ENCODE measurements around the gene ACSL3. TPM values are rescaled to one million over a fixed set of nuclear protein-coding genes. Genes with fewer than 3 reads are reported as not detected.

The ACSL3 gene
- total RNA-seq, 4 donors from 2014 or later = 25.6 to 52.2 (median 47.2) TPM

- H3K36me3 ChIP-seq = no peaks in the 10 kb centered on the region
- no peaks in the 10 kb centered on the region for H3K9me3 ChIP-seq
- H3K4me1 ChIP-seq = peaks cover 0 to 3% (median 0%) of the 10 kb centered on the region in 4 donors
- DNase-seq = peak in 2 of 3 donors; percentile 35 to 76
- no peak overlapping the region for H3K27ac ChIP-seq
- TF ChIP-seq, protein P1, sequence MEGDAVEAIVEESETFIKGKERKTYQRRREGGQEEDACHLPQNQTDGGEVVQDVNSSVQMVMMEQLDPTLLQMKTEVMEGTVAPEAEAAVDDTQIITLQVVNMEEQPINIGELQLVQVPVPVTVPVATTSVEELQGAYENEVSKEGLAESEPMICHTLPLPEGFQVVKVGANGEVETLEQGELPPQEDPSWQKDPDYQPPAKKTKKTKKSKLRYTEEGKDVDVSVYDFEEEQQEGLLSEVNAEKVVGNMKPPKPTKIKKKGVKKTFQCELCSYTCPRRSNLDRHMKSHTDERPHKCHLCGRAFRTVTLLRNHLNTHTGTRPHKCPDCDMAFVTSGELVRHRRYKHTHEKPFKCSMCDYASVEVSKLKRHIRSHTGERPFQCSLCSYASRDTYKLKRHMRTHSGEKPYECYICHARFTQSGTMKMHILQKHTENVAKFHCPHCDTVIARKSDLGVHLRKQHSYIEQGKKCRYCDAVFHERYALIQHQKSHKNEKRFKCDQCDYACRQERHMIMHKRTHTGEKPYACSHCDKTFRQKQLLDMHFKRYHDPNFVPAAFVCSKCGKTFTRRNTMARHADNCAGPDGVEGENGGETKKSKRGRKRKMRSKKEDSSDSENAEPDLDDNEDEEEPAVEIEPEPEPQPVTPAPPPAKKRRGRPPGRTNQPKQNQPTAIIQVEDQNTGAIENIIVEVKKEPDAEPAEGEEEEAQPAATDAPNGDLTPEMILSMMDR (IDR thresholded peaks at IDR 0.05) = peak; percentile 33 to 83 (median 74)
- TF ChIP-seq POLR2A (IDR thresholded peaks at IDR 0.05) = no peak
- H3K4me3 ChIP-seq = no peak overlapping the region
- H3K27me3 ChIP-seq = no peaks in the 10 kb centered on the region
These were observed 42.7 kb downstream of the ACSL3 start for GRCh38 chr2:222903234-222904220.

DNA sequence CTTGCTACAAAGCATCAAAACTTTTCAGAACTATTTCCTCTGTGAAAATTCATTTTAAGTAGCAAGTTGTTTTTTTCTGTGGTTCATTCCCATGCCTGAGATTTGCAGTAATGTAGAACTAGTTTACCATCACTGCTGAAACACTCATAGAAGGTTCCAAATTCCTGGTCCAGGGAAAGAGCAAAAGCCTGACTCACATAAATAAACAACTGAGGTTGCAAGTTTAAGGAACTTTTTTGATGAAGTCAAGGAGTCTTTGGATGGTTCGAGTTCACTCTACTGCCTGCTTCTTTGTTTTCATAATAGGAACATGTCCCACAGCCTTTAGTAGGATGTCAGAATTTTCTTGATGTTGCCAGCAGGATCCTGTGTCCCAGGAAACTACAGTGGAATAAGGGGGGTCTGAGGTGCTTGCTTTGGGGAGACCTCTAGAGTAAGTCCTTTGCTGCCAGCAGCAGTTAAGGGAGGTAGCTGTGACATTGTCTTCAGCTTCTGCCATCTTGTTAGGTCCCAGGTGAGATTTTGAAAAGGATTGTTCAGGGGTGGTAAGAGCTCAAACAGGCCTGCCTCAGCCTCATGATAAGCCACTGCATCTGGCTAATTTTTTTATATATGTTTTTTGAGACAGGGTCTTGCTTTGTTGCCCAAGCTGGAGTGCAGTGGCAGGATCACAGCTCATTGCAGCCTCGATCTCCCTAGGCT lies 43.9 kb downstream of the ACSL3 start:
- Histone ChIP-seq H3K36me3 (peaks cover 0 to 9% (median 0%) of the 10 kb centered on the region in 3 donors), H3K4me1 (peaks cover 0 to 3% (median 0%) of the 10 kb centered on the region in 4 donors), H3K4me3 (no peak overlapping the region), H3K27me3 (no peaks in the 10 kb centered on the region), H3K9me3 (no peaks in the 10 kb centered on the region), H3K27ac (peak overlapping the region in 2 of 4 donors; percentile 8 to 43)
- TF ChIP-seq, protein P1 (IDR thresholded peaks at IDR 0.05) = no peak
- DNase-seq = no peak

DNA sequence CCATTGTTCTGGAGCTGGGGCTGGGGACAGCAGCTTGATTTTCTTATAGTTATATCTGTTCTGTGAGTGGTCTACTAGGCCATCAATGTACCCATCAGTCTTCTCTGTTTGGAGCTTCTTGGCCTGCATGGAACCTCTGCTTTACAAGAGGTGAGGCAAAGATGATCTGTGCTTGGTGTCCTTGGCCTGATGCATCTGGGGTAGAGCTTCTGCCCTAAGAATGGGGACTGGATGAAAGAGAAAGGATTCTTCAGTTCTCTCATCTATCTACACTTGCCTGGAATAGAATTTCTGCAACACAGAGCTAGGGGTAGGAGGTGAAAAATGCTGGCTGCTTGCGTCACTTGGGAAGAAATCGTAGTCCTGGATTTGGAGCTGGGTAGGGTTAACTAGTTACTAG lies 46.2 kb downstream of the ACSL3 start:
- Histone ChIP-seq H3K4me3 (no peak overlapping the region), H3K36me3 (peaks cover 0 to 15% (median 0%) of the 10 kb centered on the region in 3 donors), H3K27me3 (no peaks in the 10 kb centered on the region), H3K9me3 (no peaks in the 10 kb centered on the region), H3K27ac (no peak overlapping the region), H3K4me1 (peaks cover 0 to 3% (median 0%) of the 10 kb centered on the region in 4 donors)
- no peak for DNase-seq
- no peak for TF ChIP-seq POLR2A (IDR thresholded peaks at IDR 0.05)
- TF ChIP-seq, protein P1 (IDR thresholded peaks at IDR 0.05) = no peak

DNA sequence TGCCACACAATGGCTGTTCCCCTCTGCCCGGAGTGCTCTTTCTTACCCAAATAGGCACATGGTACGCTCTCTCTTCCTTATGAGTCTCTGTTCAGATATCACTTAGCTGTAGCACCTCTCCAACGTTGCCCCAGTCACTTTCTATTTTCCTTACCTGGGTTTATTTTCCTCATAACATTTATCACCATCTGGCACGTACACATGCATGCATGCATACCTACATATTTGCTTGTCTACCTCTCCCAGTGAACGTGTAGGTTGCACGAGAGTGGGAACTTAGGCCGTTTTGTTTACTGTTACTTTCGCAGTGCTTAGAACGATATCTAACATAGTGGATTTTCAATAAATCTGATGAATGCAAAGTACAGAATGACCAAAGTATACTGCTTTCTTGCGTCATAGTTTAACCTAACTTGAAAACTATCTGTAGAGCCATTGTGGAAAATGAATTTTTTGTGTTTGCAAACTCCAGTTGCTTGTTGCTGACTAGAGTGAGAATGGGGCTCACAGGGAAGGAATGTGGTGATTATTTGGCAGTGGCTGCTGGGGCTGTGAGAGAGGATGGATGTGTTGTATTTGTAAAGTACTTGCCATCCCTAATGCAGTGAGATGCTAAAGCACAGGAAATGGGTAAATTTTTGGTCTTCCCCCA lies 47.1 kb downstream of the ACSL3 start:
- no peak overlapping the region for H3K4me3 ChIP-seq
- H3K4me1 ChIP-seq = peaks cover 0 to 3% (median 0%) of the 10 kb centered on the region in 4 donors
- H3K27ac ChIP-seq = no peak overlapping the region
- no peak for TF ChIP-seq POLR2A (IDR thresholded peaks at IDR 0.05)
- TF ChIP-seq, protein P1 (IDR thresholded peaks at IDR 0.05) = no peak
- H3K36me3 ChIP-seq = peaks cover 0 to 15% (median 0%) of the 10 kb centered on the region in 3 donors
- no peaks in the 10 kb centered on the region for H3K9me3 ChIP-seq
- H3K27me3 ChIP-seq = no peaks in the 10 kb centered on the region
- no peak for DNase-seq

- H3K4me1 ChIP-seq = peaks cover 0 to 3% (median 0%) of the 10 kb centered on the region in 4 donors
- no peaks in the 10 kb centered on the region for H3K9me3 ChIP-seq
- no peak for TF ChIP-seq POLR2A (IDR thresholded peaks at IDR 0.05)
- TF ChIP-seq, protein P1 (IDR thresholded peaks at IDR 0.05) = no peak
- no peak overlapping the region for H3K27ac ChIP-seq
- H3K4me3 ChIP-seq = no peak overlapping the region
- no peaks in the 10 kb centered on the region for H3K27me3 ChIP-seq
- DNase-seq = no peak
- H3K36me3 ChIP-seq = peaks cover 0 to 15% (median 0%) of the 10 kb centered on the region in 3 donors
These were observed 48.5 kb downstream of the ACSL3 start for GRCh38 chr2:222909286-222909685.

Data from Peyer's patch (tissue), 4 donors.